DMS 273 treated with DMSO at 0.1 percent for 48 hours (cell line): ENCODE measurements around the gene EHBP1L1.

Experiments
- DNase-seq: peaks from one replicate; lab custom pipeline; 2025; lab: John Stamatoyannopoulos, UW

EHBP1L1 gene

DNA sequence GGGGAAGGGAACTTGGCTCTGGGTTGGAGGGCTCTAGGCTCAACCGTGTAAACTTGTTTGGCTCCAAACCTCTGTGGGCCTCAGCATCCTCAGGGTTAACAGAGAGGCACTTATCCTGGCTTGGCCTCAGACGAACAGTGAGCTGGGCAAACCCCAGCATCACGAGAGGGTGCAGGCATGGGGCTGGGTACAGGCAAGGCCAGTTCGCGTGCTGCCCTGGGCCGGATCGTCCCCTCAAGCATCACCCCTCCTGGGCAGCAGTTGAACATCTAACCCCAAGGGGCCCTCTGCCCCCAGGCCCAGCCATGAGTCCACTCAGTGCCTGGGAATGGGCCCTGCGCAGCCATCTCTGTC lies 1.9 kb downstream of the EHBP1L1 start:
- DNase-seq, result no peak

DNA sequence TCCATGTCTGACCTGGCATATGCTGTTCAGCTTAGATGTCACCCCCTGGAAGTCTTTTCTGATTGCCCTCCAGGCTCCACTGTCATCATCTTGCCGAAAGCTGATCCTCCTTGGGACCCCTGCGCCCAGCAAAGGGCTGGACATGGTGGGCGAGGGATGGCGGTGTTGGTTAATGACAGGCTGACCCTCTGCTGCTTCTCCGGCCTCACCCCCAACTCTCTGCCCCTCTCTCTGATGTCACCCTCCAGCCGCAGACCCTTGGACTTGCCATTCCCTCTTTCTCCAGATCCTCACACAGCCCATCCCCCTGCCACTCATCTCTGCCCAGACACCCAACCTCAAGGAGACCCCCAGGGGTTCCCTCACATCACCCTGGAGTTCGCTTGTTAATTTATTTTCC lies 2.3 kb downstream of the EHBP1L1 start:
- DNase-seq, result no peak

DNA sequence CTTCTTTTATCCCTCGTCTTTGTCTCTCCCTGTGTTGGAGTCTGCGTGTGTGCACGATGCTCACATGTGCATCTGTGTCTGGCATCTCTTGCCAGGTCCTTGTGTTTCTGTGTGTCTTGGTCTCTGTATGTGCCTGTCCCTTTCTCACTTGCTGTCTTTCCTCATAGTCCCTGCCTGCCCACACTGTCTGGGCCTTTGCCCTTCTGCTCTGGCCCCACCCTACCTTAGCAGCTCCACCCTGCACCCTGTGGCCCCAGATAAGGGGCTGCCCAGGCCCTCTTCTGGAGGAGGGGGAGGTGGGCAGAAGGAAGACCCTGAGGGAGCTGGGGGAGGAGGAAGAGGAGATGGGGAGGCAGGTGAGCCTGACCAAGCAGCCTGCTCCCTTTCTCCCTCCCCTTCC lies 2.8 kb downstream of the EHBP1L1 start:
- DNase-seq, result no peak

DNA sequence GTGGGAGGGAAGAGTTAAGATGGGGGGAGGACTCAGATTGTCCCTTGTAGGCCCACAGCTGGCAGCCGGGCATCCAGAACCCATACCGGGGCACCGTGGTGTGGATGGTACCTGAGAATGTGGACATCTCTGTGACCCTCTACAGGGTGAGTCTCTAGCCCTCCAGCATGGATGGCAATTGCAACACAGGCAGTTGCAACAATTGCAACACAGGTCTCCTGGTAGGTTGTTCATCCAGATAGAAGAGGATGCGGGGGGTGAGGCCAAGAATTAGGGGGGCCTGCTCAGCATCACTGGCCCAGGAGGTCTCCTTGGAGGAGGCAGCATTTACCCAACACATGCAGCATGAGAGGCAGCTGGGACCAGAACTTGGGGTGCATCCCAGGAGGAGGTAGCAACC lies 3.4 kb downstream of the EHBP1L1 start:
- DNase-seq, result no peak

DNA sequence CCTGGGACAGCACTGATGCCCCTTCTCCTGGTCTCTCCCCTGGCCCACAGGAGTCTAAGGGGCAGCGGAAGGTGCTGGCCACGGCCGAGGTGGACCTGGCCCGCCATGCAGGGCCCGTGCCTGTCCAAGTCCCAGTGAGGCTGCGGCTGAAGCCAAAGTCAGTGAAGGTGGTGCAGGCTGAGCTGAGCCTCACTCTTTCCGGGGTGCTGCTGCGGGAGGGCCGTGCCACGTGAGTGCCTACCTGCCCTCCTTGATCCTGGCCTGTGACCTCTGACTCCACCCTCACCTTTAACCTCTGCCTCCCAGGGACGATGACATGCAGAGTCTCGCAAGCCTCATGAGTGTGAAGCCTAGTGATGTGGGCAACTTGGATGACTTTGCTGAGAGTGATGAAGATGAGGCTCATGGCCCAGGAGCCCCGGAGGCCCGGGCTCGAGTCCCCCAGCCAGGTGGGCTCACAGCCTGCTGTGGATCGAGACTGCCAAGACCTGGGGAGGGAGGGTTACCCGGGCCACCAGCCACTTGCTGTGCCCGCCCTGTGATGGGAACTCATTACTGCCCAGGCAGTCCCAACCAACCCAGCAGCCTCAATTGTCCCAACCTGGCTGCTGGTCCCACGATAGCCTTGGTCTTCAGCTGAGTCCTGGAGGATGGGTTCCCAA lies 4.3 kb downstream of the EHBP1L1 start:
- no peak for DNase-seq

DNA sequence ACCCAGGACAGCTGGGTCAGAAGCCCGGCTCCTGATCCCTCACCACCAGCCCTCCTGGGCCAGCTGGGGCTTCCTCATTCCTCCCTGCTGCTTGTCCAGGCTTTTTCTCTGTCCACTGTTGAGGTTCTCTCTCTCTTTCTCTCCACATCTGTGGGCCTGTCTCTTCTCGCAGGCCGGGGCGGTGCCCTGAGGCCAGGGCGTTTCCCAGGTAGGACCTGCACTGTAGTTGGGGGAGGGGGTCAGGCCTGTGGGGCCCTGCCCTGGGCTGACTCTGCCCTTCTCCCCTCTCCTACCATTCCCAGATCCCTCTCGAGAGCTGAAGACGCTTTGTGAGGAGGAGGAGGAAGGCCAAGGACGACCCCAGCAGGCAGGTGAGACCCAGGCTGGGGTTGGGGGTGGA lies 4.9 kb downstream of the EHBP1L1 start:
- DNase-seq, result no peak

DNA sequence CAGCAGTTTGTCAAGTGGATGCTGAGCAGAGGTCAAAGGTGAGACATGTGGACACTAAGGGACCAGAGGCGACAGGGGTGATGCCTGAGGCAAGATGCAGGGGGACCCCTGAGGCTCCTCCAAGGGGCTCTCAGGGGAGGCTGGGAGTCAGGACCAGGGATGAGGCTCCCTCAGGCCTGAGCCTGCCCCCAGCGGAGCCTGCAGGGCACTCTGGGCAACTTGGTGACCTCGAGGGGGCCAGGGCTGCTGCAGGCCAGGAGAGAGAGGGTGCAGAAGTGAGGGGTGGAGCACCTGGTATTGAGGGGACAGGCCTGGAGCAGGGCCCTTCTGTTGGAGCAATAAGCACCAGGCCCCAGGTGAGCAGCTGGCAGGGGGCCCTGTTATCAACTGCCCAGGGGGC lies 6.1 kb downstream of the EHBP1L1 start:
- DNase-seq, result no peak

DNA sequence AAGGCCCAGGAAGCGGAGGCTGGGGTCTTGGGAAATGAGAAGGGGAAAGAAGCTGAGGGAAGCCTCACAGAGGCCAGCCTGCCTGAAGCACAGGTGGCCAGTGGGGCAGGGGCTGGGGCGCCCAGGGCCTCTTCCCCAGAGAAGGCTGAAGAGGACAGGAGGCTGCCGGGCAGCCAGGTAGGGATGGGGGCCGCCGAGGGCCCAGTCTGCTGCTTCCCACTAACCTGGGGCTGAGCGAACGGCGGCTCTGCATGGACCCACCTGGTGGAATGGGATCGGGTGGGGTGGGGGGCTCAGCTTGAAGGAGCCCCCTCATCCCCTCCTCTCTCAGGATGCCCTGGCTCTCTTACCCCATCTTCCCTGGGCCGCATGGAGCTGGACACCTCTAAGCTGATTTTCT lies 7.7 kb downstream of the EHBP1L1 start:
- no peak for DNase-seq

DNA sequence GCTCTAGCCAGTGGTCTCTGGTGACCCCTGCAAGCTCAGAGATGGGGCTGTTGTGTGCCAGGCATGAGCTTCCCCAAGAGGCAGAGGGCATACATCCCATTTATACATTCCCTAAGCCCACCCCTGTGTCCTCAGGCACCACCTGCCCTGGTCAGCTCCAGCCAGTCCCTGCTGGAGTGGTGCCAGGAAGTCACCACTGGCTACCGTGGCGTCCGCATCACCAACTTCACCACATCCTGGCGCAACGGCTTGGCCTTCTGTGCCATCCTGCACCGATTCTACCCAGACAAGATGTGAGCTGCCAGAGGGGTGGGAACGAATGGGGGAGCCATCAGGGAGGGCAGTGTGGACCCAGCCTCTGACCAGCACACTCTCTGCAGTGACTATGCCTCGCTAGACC lies 8.3 kb downstream of the EHBP1L1 start:
- DNase-seq, result no peak

DNA sequence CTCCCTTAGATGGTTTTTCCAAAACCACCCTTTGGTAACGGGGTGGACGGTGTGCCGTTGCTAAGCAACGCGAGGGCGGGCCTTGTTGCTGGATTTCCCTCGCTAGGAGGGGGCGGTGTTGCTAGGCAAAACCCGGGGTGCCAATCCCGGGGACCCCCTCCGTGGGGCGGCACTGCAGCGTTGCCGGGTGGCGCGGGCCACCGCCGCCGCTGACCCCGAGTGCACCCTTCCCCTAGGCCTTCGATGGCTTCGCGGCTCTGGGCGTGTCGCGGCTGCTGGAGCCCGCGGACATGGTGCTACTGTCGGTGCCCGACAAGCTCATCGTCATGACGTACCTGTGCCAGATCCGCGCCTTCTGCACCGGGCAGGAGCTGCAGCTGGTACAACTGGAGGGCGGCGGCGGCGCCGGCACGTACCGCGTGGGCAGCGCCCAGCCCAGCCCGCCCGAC lies 8.9 kb downstream of the EHBP1L1 start:
- DNase-seq, result no peak

DNA sequence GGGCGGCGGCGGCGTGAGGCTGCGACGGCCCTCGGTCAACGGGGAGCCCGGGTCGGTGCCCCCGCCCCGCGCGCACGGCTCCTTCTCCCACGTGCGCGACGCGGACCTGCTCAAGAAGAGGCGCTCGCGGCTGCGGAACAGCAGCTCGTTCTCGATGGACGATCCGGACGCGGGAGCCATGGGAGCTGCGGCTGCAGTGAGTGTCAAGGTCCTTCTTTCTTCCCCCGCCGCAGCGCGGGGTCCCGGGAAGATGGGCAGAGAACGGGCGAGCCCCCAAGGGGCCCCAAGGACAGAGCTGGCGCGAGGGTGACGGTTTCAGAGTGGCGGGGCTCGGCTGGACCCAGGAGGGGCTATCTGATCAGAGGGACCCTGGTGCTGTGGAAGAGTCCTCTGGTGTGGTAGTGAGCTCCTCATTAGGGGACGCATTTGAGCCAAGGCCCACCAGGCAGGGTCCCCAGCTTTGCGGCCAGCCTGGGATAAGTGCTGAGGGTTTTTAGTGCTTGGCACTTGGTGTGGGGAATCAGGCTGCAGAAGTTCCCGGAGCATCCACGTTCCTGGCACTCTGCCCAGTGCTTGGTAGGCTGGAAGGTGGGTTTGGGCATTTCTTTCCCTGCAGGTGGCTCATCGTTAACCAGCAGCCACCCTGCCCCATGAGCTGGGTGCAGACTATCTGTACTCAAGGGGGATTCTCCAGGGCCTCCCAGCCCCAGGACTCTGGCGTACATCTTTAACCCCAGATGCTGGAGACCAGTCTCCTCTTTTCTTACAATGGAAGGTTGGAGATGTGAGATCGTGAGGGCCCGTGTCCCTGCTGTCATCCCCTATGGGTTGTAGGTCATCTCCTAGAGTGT lies 9.8 kb downstream of the EHBP1L1 start:
- no peak for DNase-seq

DNA sequence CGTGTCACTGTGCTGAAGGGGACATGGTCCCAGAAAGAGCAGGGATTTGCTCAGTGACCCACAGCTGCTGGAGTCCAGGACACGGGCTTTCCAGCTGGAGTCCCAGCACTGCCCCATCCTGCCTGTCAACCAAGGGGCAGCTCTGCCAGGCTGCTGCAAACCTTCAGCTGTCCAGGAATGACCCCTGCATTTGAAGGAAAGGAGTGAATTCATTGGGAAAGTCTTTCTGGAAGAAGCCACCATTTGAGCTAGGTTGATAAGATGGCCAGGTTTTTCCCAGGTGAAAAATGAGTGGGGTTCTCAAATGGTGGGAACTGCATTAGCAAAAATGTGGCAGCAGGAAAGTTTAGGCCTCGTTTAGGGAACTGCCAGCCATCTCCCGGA lies 10.4 kb downstream of the EHBP1L1 start:
- DNase-seq, result no peak

DNA sequence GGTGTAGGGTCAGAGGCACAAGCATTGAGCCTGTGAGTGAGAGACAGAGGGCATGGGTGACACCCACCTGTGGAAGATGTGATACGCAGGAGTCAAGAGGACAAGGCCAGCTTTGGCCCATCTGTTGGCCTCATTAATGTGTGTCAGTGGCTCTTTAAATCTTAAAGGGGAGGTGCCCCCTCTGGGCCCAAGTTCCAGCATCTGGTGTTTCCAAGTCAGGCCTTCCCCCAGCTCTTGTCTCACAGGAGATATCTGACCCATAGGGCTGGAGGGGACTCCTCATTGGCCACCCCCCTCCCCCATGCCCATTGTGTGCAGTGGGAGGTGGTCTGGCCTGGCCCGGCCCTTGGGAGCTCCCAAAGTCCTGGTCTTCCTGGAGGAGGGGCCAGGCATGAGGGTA lies 10.8 kb downstream of the EHBP1L1 start:
- peak; percentile 76 for DNase-seq

DNA sequence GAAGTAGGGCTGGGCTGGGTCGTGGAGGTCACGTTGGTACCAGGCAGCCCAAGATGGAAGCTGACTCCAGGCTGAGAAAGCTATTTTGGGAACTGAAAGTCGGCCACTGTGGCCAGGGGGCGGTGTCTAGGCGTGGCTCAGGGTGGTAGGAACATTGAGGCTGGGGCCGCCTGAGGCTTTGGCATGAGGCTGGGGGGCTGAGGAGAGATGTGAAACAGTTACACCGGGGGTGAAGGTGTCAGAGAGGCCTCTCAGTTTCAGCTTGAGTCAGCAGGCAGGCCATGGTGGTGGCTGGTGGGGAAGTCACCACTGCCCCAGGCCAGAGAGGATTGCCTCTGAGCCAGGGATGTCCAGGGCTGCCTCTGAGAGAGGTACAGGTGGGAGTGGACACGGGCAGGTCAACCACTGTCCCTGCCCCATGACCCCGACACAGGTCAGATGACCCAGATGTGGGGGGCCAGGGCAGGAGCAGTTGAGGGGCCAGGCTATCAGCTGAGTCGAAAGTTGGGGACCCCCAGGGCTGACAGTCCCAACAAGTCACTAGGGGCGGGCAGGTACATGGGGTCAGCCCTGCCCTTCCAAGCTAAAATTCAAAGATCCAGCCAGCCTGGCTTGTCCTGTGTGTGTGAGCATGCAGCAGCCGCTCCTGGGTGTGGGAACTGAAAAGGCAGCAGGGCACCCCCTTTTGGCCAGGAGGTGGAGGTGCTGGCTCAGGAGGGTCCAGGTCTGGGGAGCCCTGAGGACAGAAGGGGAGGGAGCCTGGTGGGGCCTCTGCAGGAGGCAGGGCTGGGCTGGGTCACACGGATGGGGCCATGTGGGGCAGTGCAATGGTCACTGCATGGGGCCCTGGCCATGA lies 12.6 kb downstream of the EHBP1L1 start:
- no peak for DNase-seq

DNA sequence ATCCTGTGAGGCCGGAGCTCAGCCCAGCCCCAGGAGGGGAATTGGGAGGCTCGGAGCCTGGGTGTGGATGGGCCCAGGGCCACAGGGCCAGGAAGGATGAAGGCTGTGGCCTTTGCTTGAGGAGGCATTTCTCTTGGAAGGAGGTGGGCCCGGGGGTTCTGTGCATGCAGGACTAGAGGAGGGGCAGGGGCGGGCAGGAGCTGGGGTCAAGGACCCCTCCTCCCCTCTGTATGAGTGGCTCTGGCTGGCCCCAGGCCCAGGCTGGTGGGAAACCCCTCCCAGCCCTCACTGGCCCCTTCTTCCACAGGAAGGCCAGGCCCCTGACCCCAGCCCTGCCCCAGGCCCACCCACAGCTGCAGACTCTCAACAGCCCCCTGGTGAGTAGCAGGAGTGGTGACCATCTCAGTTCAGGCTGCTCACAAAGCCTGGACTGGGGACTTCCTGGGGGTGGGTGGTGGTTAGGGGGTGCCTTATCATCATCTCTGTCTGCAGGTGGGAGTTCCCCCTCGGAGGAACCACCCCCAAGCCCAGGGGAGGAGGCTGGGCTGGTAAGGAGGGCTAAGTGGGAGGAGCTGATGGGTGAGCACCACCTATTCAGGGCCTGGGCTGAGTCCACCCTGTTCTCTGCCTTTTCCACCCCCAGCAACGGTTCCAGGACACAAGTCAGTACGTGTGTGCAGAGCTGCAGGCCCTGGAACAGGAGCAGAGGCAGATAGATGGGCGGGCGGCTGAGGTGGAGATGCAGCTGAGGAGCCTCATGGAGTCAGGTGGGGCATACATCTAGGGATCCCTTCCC lies 13.8 kb downstream of the EHBP1L1 start:
- DNase-seq, result no peak

DNA sequence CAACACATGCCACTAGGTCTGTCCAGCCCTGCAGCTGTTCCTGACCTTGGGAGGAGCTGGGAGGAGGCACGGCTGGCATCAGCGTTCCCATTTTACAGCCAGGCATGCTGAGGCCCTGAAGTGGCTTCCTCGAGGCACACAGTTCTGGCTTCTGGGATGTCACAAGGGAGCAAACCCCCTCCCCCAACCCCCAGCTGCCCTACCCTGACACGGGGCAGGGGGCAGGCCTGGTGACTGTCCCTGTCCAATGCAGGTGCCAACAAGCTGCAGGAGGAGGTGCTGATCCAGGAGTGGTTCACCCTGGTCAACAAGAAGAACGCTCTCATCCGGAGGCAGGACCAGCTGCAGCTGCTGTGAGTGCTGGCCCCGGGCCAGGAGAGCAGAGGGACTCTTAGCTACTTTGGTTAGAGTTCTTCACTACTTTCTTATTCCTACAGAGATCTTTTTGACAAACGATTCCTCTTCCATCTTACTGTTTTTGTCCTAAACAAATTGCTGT lies 14.4 kb downstream of the EHBP1L1 start:
- peak; percentile 21 for DNase-seq

DNA sequence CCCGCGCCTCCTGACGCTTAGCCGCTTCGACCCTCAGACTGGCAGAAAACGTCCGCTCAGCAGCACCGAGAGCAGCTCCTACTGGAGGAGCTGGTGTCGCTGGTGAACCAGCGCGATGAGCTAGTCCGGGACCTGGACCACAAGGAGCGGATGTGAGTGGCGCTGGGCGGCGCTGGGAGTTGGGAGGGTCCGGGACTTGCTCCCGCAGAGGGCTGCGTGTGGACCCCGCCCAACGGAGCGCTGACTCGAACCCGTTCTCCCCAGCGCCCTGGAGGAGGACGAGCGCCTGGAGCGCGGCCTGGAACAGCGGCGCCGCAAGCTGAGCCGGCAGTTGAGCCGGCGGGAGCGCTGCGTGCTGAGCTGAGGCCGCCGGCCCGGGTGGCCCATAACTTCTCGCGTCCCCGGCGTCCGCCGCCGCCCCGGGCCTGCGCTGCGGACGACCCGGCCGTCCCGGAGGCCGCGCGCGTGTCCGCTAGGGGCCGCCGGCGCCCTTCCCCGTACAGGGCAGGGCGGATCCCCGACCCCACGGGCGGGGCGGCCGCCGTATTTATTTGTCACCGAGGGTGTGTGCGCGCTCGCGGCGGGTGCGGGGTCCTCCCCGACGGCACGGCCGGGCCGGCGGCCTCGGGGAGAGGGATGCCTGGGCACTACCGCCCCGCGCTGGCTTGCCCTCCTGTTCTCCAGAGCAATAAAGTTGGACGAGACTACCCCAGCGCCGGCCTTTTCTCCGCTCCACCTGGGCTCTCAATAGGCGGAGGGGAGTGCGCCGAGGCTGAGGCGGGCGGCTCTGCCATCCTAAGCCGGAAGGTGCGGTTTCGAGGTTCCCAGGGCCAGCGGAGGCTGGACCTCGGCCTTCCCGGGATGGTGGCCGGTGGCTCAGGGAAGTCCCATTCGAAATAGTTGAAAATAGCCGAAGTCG lies 16.3 kb downstream of the EHBP1L1 start:
- DNase-seq, result no peak

DNA sequence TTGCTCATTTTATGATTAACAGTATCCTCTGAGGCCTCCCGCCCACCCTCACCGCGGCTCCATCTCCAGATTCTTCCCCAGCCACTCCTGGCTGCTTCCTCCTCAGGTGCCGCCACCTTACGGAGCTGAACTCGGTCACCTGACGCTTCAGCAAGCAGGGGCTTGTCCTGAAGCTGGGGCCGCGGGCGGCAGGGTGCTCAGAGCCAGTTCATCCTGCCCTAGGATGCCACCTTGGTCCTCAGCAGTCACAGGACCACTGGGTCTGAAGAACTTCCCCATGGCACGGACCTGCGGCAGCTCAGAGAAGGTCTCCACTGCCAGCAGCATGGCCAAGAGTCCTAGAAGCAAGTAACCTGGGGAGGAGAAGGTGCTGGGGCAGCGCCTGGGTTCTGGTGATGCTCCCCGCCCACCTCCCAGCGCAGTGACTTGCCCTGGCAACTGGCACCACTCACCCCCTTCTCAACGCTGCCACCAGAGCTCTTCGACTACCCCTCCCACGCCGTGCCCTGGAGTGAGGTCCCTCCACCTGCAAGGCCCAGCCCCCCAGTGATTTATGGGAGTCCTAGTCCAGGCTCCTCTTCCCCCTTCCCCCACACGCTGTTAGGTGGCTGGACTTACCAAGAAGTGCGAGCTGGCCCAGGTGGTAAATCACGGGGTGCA lies 17.1 kb downstream of the EHBP1L1 start:
- DNase-seq, result no peak

DNA sequence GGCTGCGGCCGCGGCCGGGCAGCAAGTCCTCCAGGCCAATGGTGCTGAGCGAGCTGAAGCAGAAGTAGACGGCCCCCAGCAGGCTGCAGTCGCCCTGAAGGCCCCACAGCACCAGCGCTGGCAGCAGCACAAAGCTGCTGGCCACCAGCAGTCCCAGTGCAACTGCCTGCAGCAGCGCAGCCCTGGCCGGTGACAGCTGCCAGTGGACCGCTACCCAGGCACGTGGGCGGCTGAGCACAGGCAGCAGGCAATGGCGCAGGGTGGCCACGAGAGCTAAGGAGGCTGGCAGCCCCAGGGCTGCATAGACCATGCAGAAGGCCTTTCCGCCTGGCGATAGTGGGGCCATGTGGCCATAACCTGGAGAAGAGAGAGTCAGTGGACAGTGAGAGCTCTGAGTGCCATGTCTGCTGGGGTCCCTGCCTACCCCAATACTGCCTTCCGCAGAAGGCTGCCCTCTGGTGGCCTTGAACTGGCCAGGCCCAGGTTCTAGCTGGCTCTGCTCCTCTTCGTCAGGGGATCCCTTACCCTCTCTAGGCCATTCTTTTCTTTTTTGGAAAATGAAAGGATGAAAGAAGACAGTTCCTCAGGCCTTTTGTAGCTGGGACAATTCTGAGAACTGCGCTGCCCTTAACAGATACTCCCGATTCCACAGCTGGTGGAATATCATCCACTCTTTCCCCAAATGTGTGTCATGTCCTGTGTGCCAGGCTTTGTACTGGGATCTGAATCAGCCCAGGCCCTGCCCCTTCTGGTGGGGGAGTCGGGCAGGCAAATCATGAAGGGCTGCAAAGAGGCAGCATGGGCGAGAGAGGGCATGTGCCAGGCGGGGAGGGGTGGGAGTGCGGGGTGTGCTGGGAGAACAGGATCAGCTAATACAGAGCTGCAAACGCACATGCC lies 17.9 kb downstream of the EHBP1L1 start:
- no peak for DNase-seq
